Astrocyte of the cerebellum (primary cell): ENCODE results near the gene MED12L.
"Not testable (repeated sequence)": the region's sequence is repeated elsewhere in the genome, so short reads cannot be mapped to it uniquely, and the experiment has no call there.

Experiments
- DNase-seq: peaks from one replicate; pipeline ENCODE4 v3.0.0-alpha.2; 2011; ENCODE audit warnings: low read depth
- H3K4me3 ChIP-seq: 2 replicates; pipeline ENCODE4 v1.5.1; 2011; ENCODE audit warnings: mild to moderate bottlenecking, low read depth, low read length, moderate library complexity
- in situ Hi-C: cut with HindIII; loops from 2 replicates; pipeline ENCODE4 v1.10.0; 2017; ENCODE audit warnings: low sequenced_read_pairs
- TF ChIP-seq, protein P1 (sequence below): IDR thresholded peaks from 2 replicates; pipeline ENCODE4 v1.5.1; 2012; ENCODE audit warnings: low read length, low read depth, moderate library complexity, mild to moderate bottlenecking; ENCODE audit errors: missing control alignments

The MED12L gene

DNA sequence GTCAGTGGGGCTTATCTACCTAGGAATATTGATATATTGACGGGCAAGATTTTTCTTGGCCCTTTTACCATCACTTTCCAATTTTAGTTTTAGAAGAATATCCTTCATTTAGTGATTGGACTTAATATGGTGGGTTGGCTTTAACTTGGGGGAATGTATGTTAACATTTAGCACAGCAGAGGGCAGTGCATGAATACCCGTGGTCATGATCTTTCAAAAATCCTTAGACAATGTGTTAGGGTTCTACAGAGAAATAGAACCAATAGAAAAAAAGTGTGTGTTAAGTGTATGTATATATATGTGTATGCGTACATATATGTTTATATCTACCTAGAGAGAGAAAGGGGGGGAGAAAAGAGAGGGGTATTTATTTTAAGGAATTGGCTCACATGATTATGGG, 80.7 kb downstream of the MED12L start:
- no peak overlapping the region for H3K4me3 ChIP-seq
- TF ChIP-seq, protein P1, sequence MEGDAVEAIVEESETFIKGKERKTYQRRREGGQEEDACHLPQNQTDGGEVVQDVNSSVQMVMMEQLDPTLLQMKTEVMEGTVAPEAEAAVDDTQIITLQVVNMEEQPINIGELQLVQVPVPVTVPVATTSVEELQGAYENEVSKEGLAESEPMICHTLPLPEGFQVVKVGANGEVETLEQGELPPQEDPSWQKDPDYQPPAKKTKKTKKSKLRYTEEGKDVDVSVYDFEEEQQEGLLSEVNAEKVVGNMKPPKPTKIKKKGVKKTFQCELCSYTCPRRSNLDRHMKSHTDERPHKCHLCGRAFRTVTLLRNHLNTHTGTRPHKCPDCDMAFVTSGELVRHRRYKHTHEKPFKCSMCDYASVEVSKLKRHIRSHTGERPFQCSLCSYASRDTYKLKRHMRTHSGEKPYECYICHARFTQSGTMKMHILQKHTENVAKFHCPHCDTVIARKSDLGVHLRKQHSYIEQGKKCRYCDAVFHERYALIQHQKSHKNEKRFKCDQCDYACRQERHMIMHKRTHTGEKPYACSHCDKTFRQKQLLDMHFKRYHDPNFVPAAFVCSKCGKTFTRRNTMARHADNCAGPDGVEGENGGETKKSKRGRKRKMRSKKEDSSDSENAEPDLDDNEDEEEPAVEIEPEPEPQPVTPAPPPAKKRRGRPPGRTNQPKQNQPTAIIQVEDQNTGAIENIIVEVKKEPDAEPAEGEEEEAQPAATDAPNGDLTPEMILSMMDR, result no peak
- DNase-seq, result no peak
- in situ Hi-C loops, result no loop called here

DNA sequence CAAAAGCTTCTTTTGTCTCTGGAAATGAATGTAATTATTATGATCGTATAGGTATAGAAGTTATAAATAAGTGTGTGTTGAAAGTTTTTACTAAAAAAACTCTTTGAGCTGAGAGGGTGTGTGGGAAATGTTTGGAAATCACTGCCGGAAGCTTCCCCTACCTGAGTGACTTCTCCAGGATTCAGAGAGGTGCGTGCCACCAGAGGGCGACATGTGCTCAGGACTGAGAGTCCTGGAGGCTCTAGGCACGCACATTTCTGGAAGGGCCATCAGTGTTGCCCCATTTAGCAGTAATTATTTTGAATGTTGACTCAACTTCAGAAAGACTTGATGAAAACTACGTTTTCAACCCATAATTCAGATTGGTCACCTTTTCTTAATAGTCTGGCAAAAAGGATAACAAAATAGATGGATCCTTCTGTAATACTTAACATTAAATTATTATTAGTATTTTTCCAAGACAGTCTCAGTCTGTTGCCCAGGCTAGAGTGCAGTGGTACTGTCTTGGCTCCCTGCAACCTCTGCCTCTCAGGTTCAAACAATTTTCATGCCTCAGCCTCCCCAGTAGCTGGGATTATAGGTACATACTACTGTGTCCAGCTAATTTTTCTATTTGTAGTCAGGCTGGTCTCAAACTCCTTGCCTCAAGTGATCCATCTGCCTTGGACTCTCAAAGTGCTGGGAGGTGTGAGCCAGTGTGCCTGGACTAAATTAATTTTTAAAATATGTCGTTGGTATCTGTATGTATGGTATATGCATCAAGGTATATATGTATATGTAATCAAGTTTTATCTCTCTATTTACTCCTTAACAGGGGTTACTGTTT, 83.0 kb downstream of the MED12L start:
- TF ChIP-seq, protein P1, result peak; percentile 90
- in situ Hi-C loops, result no loop called here
- no peak overlapping the region for H3K4me3 ChIP-seq

DNA sequence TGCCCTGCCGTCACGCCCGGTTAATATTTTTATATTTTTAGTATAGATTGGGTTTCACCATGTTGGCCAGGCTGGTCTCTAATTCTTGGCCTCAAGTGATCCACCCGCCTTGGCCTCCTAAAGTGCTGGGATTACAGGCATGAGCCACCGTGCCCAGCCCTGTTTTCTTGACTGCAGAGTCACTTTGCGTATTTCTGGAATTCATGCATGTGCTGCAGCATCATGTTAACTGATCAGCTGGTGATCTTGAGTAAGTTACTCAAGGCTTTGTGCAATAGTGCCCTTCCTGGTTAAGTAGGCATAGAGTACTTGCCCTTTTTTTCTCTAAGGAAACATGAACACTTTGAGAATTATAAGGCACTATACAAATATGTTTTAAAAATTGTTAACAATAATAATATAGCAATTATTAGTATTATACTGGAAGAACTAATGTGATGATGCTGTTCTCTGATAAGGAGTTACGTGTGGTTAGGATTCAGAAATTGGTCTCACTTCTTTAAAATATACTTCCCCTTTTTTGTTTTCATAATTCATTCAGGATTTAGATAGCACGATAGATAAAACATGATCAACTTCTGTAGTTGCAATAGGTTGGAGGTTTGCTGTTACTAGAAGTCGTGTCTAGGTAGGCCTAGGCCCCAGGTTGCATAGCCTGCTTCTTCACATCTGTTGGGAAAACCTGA, 83.9 kb downstream of the MED12L start:
- no peak overlapping the region for H3K4me3 ChIP-seq
- TF ChIP-seq, protein P1, result no peak
- DNase-seq, result no peak
- in situ Hi-C loops, result no loop called here

More for the DNA sequence above, 83.0 kb downstream of the MED12L start:
- DNase-seq, result peak; percentile 41

DNA sequence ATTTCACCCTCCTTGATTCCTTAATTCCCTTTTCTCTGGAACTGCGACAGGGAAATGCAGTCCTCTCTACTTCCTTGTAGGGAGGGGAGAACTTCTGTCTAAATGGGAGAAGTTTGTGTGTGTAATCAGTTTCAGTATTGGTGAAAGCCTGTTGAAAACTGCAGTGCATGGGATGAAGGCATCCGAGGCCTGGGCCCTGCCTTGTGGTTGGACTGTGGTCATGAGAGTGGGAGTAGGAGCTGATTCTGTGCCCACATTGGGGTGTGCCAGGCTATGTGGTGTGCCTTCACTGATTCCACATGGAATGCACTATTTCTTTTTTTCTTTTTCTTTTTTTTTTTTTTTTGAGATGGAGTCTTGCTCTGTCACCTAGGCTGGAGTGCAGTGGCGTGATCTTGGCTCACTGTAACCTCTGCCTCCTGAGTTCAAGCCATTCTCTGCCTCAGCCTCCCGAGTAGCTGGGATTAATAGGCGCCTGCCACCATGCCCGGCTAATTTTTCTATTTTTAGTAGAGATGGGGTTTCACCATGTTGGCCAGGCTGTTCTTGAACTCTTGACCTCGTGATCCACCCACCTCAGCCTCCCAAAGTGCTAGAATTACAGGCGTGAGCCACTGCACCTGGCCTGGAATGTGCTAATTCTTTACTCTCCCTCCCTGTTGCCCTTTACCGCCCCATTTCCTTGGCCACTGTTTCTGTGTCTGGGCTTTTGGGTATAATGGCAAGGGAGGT, 84.7 kb downstream of the MED12L start:
- H3K4me3 ChIP-seq, DNase-seq, in situ Hi-C loops: not testable (repeated sequence)

DNA sequence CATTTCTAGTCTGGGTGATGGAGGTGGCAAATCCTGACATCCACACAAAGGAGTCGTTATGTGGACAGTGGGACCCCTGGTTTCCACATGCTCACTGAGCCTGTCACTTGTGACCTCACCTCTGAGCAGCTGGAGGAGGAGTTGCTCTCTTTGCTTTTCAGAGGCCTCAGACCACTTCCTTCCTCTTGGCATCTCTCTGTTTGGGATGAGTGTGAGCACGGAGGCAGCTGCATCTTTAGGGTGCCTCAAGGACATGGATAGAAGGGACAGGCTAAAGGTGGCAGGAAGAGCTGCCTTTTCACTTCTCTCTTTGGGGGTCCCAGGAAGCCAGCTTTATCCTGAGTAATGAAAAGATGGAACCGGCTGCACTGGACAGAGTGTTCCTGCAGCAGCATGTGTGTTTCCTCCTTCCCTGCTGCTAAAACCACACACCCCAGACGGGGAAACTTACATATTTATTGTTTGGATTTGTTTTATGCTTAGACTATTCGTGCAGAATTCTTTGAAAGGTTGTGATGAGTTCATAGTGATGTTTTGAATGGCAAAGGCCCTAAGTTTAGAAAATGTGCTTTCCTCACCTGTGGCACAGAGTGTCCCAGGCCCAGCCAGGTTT, 85.8 kb downstream of the MED12L start:
- no peak for DNase-seq
- TF ChIP-seq, protein P1, result no peak
- in situ Hi-C loops, result no loop called here
- no peak overlapping the region for H3K4me3 ChIP-seq

DNA sequence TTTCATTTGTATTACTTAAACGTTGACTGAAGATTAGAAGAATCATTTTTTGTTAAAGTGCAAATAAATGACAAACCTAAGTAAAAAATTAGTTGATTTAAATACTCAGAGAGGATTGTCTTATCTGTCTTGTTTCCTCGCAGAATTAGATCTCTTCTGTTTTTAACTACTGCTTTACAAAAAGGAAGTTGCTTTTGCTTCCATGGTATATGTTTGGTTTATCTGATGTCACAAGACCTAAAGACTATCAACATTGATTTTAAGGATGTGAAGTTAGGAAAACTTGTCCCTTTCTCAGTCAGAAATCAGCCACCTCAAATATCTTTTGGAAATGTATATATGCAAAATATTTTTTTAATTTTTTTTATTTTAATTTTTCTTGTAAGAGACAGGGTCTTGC, 88.9 kb downstream of the MED12L start:
- TF ChIP-seq, protein P1, result no peak
- no peak overlapping the region for H3K4me3 ChIP-seq
- no peak for DNase-seq
- in situ Hi-C loops, result no loop called here
